Right renal pelvis (tissue), 4 donors: ENCODE data around the gene TEK. TPM values are rescaled to one million over a fixed set of nuclear protein-coding genes. Genes with fewer than 3 reads are reported as not detected.

Experiments used
- DNase-seq, 4 donors: peaks; one replicate each; pipeline ENCODE4 v3.0.0-alpha.2; 2013; ENCODE audit warnings: low read depth in 4 of 4, low spot score in 3 of 4, missing footprints in 1 of 4
- polyA plus RNA-seq, 4 donors: library from polyadenylated mRNA; unstranded; fragments of 120-200 nt; gene quantifications; one replicate each; pipeline ENCODE4 v1.2.1, GENCODE V29; 2013; ENCODE audit not compliant: insufficient read length in 4 of 4

TEK gene
- polyA plus RNA-seq, 4 donors = 38.7 to 52.4 (median 48.9) TPM

GRCh38 chr9:27168951-27169350 lies 59.9 kb downstream of the TEK start:
- DNase-seq = no peak

GRCh38 chr9:27176971-27177370 lies 67.9 kb downstream of the TEK start:
- DNase-seq = no peak

GRCh38 chr9:27179245-27179865 lies 70.3 kb downstream of the TEK start:
- no peak for DNase-seq

GRCh38 chr9:27181381-27181780 lies 72.4 kb downstream of the TEK start:
- DNase-seq = no peak

- no peak for DNase-seq
Observed at GRCh38 chr9:27182421-27182820, 73.4 kb downstream of the TEK start.

GRCh38 chr9:27183131-27183530 lies 74.1 kb downstream of the TEK start:
- no peak for DNase-seq

- no peak for DNase-seq
Observed at GRCh38 chr9:27183701-27184100, 74.7 kb downstream of the TEK start.

GRCh38 chr9:27184556-27185351 lies 75.7 kb downstream of the TEK start:
- no peak for DNase-seq

GRCh38 chr9:27188426-27188825 lies 79.4 kb downstream of the TEK start:
- no peak for DNase-seq

- DNase-seq = no peak
Observed at GRCh38 chr9:27189426-27189825, 80.4 kb downstream of the TEK start.

- no peak for DNase-seq
Observed at GRCh38 chr9:27192291-27192960, 83.4 kb downstream of the TEK start.

- no peak for DNase-seq
Observed at GRCh38 chr9:27193886-27194285, 84.9 kb downstream of the TEK start.

- no peak for DNase-seq
Observed at GRCh38 chr9:27194401-27195091, 85.5 kb downstream of the TEK start.

GRCh38 chr9:27195191-27195590 lies 86.2 kb downstream of the TEK start:
- no peak for DNase-seq

GRCh38 chr9:27196383-27196782 lies 87.4 kb downstream of the TEK start:
- no peak for DNase-seq

GRCh38 chr9:27198190-27198589 lies 89.2 kb downstream of the TEK start:
- no peak for DNase-seq

- no peak for DNase-seq
Observed at GRCh38 chr9:27202056-27202455, 93.0 kb downstream of the TEK start.

- DNase-seq = no peak
Observed at GRCh38 chr9:27203783-27204182, 94.8 kb downstream of the TEK start.

- DNase-seq = no peak
Observed at GRCh38 chr9:27204578-27204977, 95.6 kb downstream of the TEK start.

- DNase-seq = no peak
Observed at GRCh38 chr9:27205198-27205597, 96.2 kb downstream of the TEK start.

- DNase-seq = no peak
Observed at GRCh38 chr9:27206041-27206440, 97.0 kb downstream of the TEK start.
